Uterus (tissue), 4 donors: ENCODE results near the gene CD300H. TPM values are rescaled to one million over a fixed set of nuclear protein-coding genes. Genes with fewer than 3 reads are reported as not detected.

ENCODE experiments used
- DNase-seq, 2 donors: peaks; one replicate each; pipeline ENCODE4 v3.0.0-alpha.2; 2019 to 2020
- H3K27ac ChIP-seq, 2 donors: fragments of 200-600 bp; sonication (generic); 1 replicate in 1 of 2; 2 replicates in 1 of 2; pipeline ENCODE4 v1.5.1; 2016 to 2018
- H3K27me3 ChIP-seq, 2 donors: fragments of 200-600 bp; sonication (generic); one replicate each; pipeline ENCODE4 v1.5.1; 2018 to 2019; ENCODE audit warnings: control low read depth in 1 of 2
- H3K36me3 ChIP-seq, 2 donors: fragments of 200-600 bp; sonication (generic); one replicate each; pipeline ENCODE4 v1.5.1; 2019; ENCODE audit warnings: control low read depth in 1 of 2
- H3K4me1 ChIP-seq, 2 donors: fragments of 200-600 bp; sonication (generic); one replicate each; pipeline ENCODE4 v1.5.1; 2018 to 2019; ENCODE audit warnings: control low read depth in 1 of 2
- H3K4me3 ChIP-seq, 2 donors: fragments of 200-600 bp; sonication (generic); 1 replicate in 1 of 2; 2 replicates in 1 of 2; pipeline ENCODE4 v1.5.1; 2018 to 2019; ENCODE audit warnings: mild to moderate bottlenecking in 1 of 2
- H3K9me3 ChIP-seq, 2 donors: fragments of 200-600 bp; sonication (generic); one replicate each; pipeline ENCODE4 v1.5.1; 2019; ENCODE audit warnings: control low read depth in 1 of 2
- CTCF ChIP-seq, 4 experiments: fragments of 200-600 bp in 2 of 4; fragments of 450-650 bp in 2 of 4; sonication (generic) in 2 of 4; IDR thresholded peaks; one replicate each; pipeline ENCODE4 v1.5.1; 2016 to 2019; ENCODE audit warnings: antibody characterized with exemption in 4 of 4, mild to moderate bottlenecking in 2 of 4, moderate library complexity in 1 of 4
- POLR2A ChIP-seq, 2 donors: fragments of 450-650 bp; IDR thresholded peaks; one replicate each; pipeline ENCODE4 v1.6.1; 2016; ENCODE audit warnings: antibody characterized with exemption in 2 of 2, mild to moderate bottlenecking in 1 of 2, moderate library complexity in 1 of 2
- intact Hi-C: fragments of 100-400 bp; cut with DNase I; formaldehyde crosslinking; loops from one replicate; pipeline ENCODE4 v1.15.1; 2023; ENCODE audit warnings: low total_unique reads
- total RNA-seq, 4 donors: library from RNA; depleted of rRNA in 3 of 4; stranded (reverse); fragments of >200 nt in 3 of 4; gene quantifications; one replicate each; pipeline versions ENCODE4 v1.1.0 to v1.2.4, GENCODE V29; 2014 to 2023
- donor health status: DM: yes; HTN: yes; CAD: no.

Gene CD300H
- total RNA-seq, 4 donors from 2014 or later: not detected

- Histone ChIP-seq H3K4me3 (no peak overlapping the region), H3K4me1 (no peaks in the 10 kb centered on the region), H3K9me3 (no peaks in the 10 kb centered on the region), H3K36me3 (no peaks in the 10 kb centered on the region), H3K27ac (no peak overlapping the region), H3K27me3 (no peaks in the 10 kb centered on the region)
- TF ChIP-seq POLR2A (IDR thresholded peaks at IDR 0.05) (no peak), CTCF (IDR thresholded peaks at IDR 0.05) (no peak)
- intact Hi-C loops: no loop called here
- DNase-seq: no peak
Measured at GRCh38 chr17:74514632-74515334, 52.5 kb downstream of the CD300H start.

- intact Hi-C loops: no loop called here
- Histone ChIP-seq H3K36me3 (no peaks in the 10 kb centered on the region), H3K9me3 (no peaks in the 10 kb centered on the region), H3K4me1 (no peaks in the 10 kb centered on the region), H3K27ac (no peak overlapping the region), H3K4me3 (no peak overlapping the region), H3K27me3 (no peaks in the 10 kb centered on the region)
- DNase-seq: no peak
- TF ChIP-seq POLR2A (IDR thresholded peaks at IDR 0.05) (no peak), CTCF (IDR thresholded peaks at IDR 0.05) (no peak)
Measured at GRCh38 chr17:74513987-74514631, 53.2 kb downstream of the CD300H start.

DNA sequence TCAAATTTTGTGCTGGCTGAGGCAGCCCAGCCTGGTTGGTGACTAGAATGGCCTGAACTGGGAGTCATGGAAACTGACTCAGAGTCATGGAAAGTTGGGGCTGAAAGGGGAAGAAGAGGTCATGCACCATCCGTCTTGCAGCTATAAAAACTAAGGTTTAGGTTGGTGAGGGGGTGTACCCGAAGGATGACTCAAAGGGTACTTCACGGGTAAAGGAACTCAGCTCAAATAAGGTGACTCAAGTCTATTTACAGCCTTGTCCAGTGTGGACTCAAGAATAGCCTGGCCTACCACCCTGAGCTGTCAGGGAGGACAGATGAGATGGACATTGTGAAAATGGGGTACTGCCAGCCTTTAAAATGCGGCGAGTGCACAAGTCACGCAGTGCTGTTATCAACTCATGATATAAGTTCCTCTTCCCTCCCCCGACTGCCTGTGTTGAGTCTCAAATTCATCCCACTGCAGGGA is 54.7 kb downstream of the CD300H start:
- Histone ChIP-seq H3K27me3 (no peaks in the 10 kb centered on the region), H3K9me3 (no peaks in the 10 kb centered on the region), H3K4me1 (no peaks in the 10 kb centered on the region), H3K4me3 (no peak overlapping the region), H3K36me3 (no peaks in the 10 kb centered on the region), H3K27ac (no peak overlapping the region)
- intact Hi-C loops: no loop called here
- no peak for DNase-seq
- TF ChIP-seq POLR2A (IDR thresholded peaks at IDR 0.05): no peak
- no peak for TF ChIP-seq CTCF (IDR thresholded peaks at IDR 0.05)

GRCh38 chr17:74512036-74512435 is 55.3 kb downstream of the CD300H start:
- no peaks in the 10 kb centered on the region for H3K27me3 ChIP-seq
- intact Hi-C loops: no loop called here
- DNase-seq: no peak

More at GRCh38 chr17:74512036-74512435, 55.3 kb downstream of the CD300H start:
- H3K36me3 ChIP-seq: no peaks in the 10 kb centered on the region
- H3K4me3 ChIP-seq: no peak overlapping the region
- H3K27ac ChIP-seq: no peak overlapping the region
- TF ChIP-seq CTCF (IDR thresholded peaks at IDR 0.05) (no peak), POLR2A (IDR thresholded peaks at IDR 0.05) (no peak)
- no peaks in the 10 kb centered on the region for H3K4me1 ChIP-seq
- H3K9me3 ChIP-seq: no peaks in the 10 kb centered on the region

Other genes starting within 250 kb of the CD300H start
- gene KIF19, start 241.3 kb downstream of the CD300H start, total RNA-seq: 10 to 100 TPM in 1 of 4 donors, 1 to 10 TPM in 2, not detected in 1; 1.7 to 20.7 (median 4.8) TPM
- gene BTBD17, start 205.6 kb downstream of the CD300H start, total RNA-seq: under 1 TPM in 1 of 4 donors, not detected in 3; 0.14 TPM
- gene GPR142, start 200.0 kb downstream of the CD300H start, total RNA-seq: under 1 TPM in 1 of 4 donors, not detected in 3; 0.73 TPM
- 10 to 100 TPM in 3 of 4 donors, 1 to 10 TPM in 1; 2.8 to 56.8 (median 27.6) TPM for gene GPRC5C, start 135.4 kb downstream of the CD300H start, total RNA-seq
- gene CD300A, start 100.9 kb downstream of the CD300H start, total RNA-seq: 10 to 100 TPM in 1 of 4 donors, 1 to 10 TPM in 2, not detected in 1; 3.2 to 10.9 (median 4.0) TPM
- gene CD300LB, start 36.0 kb downstream of the CD300H start, total RNA-seq: under 1 TPM in 2 of 4 donors, not detected in 2; 0.48 to 0.59 TPM
- under 1 TPM in 2 of 4 donors, not detected in 2; 0.21 to 0.27 TPM for gene CD300C, start 21.4 kb downstream of the CD300H start, total RNA-seq
- gene CD300LD, start 24.8 kb upstream of the CD300H start, total RNA-seq: not detected
- under 1 TPM in 2 of 4 donors, not detected in 2; 0.07 to 0.88 TPM for gene CD300E, start 56.2 kb upstream of the CD300H start, total RNA-seq
- under 1 TPM in 2 of 4 donors, not detected in 2; 0.27 to 0.41 TPM for gene CD300LF, start 145.4 kb upstream of the CD300H start, total RNA-seq
- gene RAB37, start 169.7 kb upstream of the CD300H start, total RNA-seq: 1 to 10 TPM in 3 of 4 donors, under 1 TPM in 1; under 0.01 to 5.0 (median 1.7) TPM
- 10 to 100 TPM in 3 of 4 donors, 1 to 10 TPM in 1; 3.3 to 16.9 (median 12.0) TPM for gene NHERF1, start 181.1 kb upstream of the CD300H start, total RNA-seq
- 10 to 100 TPM in 3 of 4 donors, 1 to 10 TPM in 1; 5.4 to 53.3 (median 33.9) TPM for gene NAT9, start 208.8 kb upstream of the CD300H start, total RNA-seq